OCI-LY1 (cell line): Measurements from ENCODE around the gene DRC1.

ENCODE experiments used
- H2AFZ ChIP-seq: fragments of 200-600 bp; sonication (generic), shearing (Covaris generic); 2 replicates; pipeline ENCODE4 v1.6.0; 2014; ENCODE audit warnings: antibody characterized with exemption, mild to moderate bottlenecking, low read length
- H3F3A ChIP-seq: fragments of 200-600 bp; sonication (generic), shearing (Covaris generic); 2 replicates; pipeline ENCODE4 v1.6.0; 2014; ENCODE audit warnings: mild to moderate bottlenecking, antibody characterized with exemption, low read length, moderate library complexity; ENCODE audit not compliant: insufficient read depth
- H3K27ac ChIP-seq: fragments of 200-600 bp; sonication (generic); 2 replicates; pipeline ENCODE4 v1.5.1; 2014; ENCODE audit warnings: low read length, mixed run types, mild to moderate bottlenecking, low read depth; ENCODE audit not compliant: poor library complexity, severe bottlenecking
- H3K27me3 ChIP-seq: fragments of 200-600 bp; sonication (generic); 2 replicates; pipeline ENCODE4 v1.6.0; 2014; ENCODE audit warnings: antibody characterized with exemption, mild to moderate bottlenecking, low read length, moderate library complexity; ENCODE audit not compliant: insufficient read depth
- H3K36me3 ChIP-seq: fragments of 200-600 bp; sonication (generic); 2 replicates; pipeline ENCODE4 v1.6.1; 2014; ENCODE audit warnings: mild to moderate bottlenecking, antibody characterized with exemption, low read length, moderate library complexity, mixed read lengths; ENCODE audit not compliant: insufficient read depth
- H3K4me1 ChIP-seq: fragments of 200-600 bp; sonication (generic); 2 replicates; pipeline ENCODE4 v1.5.1; 2014; ENCODE audit warnings: mild to moderate bottlenecking, low read length, moderate library complexity; ENCODE audit not compliant: insufficient read depth, severe bottlenecking
- H3K4me2 ChIP-seq: fragments of 200-600 bp; sonication (generic), shearing (Covaris generic); 2 replicates; pipeline ENCODE4 v1.6.1; 2014; ENCODE audit warnings: low read length
- H3K4me3 ChIP-seq: fragments of 200-600 bp; sonication (generic); 2 replicates; pipeline ENCODE4 v1.5.1; 2014; ENCODE audit warnings: low read length, low read depth, mild to moderate bottlenecking, mixed read lengths; ENCODE audit not compliant: poor library complexity, severe bottlenecking
- H3K79me2 ChIP-seq: fragments of 200-600 bp; shearing (Covaris generic); 2 replicates; pipeline ENCODE4 v1.6.1; 2016; ENCODE audit warnings: mixed run types, low read length, mixed read lengths; ENCODE audit not compliant: insufficient read depth
- H3K9ac ChIP-seq: fragments of 200-600 bp; sonication (generic), shearing (Covaris generic); 2 replicates; pipeline ENCODE4 v1.6.1; 2014; ENCODE audit warnings: mild to moderate bottlenecking, low read length, mixed read lengths
- H3K9me2 ChIP-seq: fragments of 200-600 bp; sonication (generic), shearing (Covaris generic); 2 replicates; pipeline ENCODE4 v1.6.1; 2014; ENCODE audit warnings: low read depth, mild to moderate bottlenecking, low read length, mixed read lengths
- H3K9me3 ChIP-seq: fragments of 200-600 bp; shearing (Covaris generic); 2 replicates; pipeline ENCODE4 v1.6.1; 2014; ENCODE audit warnings: low read length, mixed read lengths
- H4K20me1 ChIP-seq: fragments of 200-600 bp; sonication (generic), shearing (Covaris generic); 2 replicates; pipeline ENCODE4 v1.6.0; 2016; ENCODE audit warnings: mild to moderate bottlenecking, low read length; ENCODE audit not compliant: insufficient read depth
- CTCF ChIP-seq: fragments of 200-600 bp; sonication (generic), shearing (Covaris generic); IDR thresholded peaks from 2 replicates; pipeline ENCODE4 v1.5.1; 2017; ENCODE audit warnings: mild to moderate bottlenecking, antibody characterized with exemption, low read length, moderate library complexity, mixed read lengths
- EZH2 ChIP-seq: fragments of 200-600 bp; sonication (generic), shearing (Covaris generic); IDR thresholded peaks from 2 replicates; pipeline ENCODE4 v1.8.0; 2017; ENCODE audit warnings: borderline replicate concordance, mixed run types, mild to moderate bottlenecking, antibody characterized with exemption, low read length, moderate library complexity, mixed read lengths

The DRC1 gene

GRCh38 chr2:26400723-26401122 is 997 bp upstream of the DRC1 start:
- TF ChIP-seq EZH2, result no peak
- no peak for TF ChIP-seq CTCF
- H3K79me2 ChIP-seq, result no peaks in the 10 kb centered on the region

DNA sequence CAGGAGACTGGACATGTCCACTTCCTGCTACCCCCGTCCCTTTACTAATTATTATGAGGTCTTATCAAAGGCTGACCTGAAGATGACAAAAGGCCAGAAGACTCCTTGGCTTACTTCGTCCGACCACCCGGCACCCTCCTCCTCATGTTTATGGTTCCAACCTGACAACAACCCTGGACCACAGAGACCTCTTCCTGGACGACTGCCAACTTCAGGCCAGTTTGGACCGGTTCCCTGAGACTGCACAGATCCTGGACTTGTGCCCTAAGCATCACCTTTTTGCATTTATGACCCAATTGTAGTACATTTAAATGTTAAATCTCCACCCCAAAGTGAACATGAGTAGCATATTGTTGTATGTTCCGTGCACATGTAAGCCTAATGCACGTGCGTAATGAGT is 5.8 kb downstream of the DRC1 start:
- Histone ChIP-seq H3K9me3 (no peaks in the 10 kb centered on the region), H3K27me3 (no peaks in the 10 kb centered on the region), H3K9ac (no peak overlapping the region), H2AFZ (no peak overlapping the region), H4K20me1 (no peaks in the 10 kb centered on the region), H3K27ac (no peak overlapping the region), H3F3A (no peaks in the 10 kb centered on the region), H3K4me1 (peaks cover 9% of the 10 kb centered on the region), H3K4me2 (no peak overlapping the region), H3K4me3 (no peak overlapping the region), H3K36me3 (no peaks in the 10 kb centered on the region), H3K79me2 (no peaks in the 10 kb centered on the region), H3K9me2 (no peaks in the 10 kb centered on the region)
- TF ChIP-seq EZH2, result no peak
- no peak for TF ChIP-seq CTCF

More at GRCh38 chr2:26400723-26401122, 997 bp upstream of the DRC1 start:
- Histone ChIP-seq H3F3A (no peaks in the 10 kb centered on the region), H3K9me3 (no peaks in the 10 kb centered on the region), H3K27ac (no peak overlapping the region), H2AFZ (no peak overlapping the region), H3K4me2 (no peak overlapping the region), H3K9me2 (no peaks in the 10 kb centered on the region), H3K27me3 (no peaks in the 10 kb centered on the region), H3K4me1 (no peaks in the 10 kb centered on the region), H3K36me3 (no peaks in the 10 kb centered on the region), H4K20me1 (no peaks in the 10 kb centered on the region), H3K4me3 (no peak overlapping the region), H3K9ac (no peak overlapping the region)

GRCh38 chr2:26409785-26410184 is 8.1 kb downstream of the DRC1 start:
- no peak overlapping the region for H3K9ac ChIP-seq
- no peaks in the 10 kb centered on the region for H3F3A ChIP-seq
- H3K36me3 ChIP-seq, result no peaks in the 10 kb centered on the region
- H3K79me2 ChIP-seq, result no peaks in the 10 kb centered on the region
- H3K9me2 ChIP-seq, result no peaks in the 10 kb centered on the region
- H4K20me1 ChIP-seq, result no peaks in the 10 kb centered on the region
- no peak overlapping the region for H2AFZ ChIP-seq
- TF ChIP-seq CTCF, result no peak
- TF ChIP-seq EZH2, result no peak
- no peak overlapping the region for H3K27ac ChIP-seq
- no peak overlapping the region for H3K4me3 ChIP-seq
- peaks cover 9% of the 10 kb centered on the region for H3K4me1 ChIP-seq
- H3K27me3 ChIP-seq, result no peaks in the 10 kb centered on the region
- H3K9me3 ChIP-seq, result no peaks in the 10 kb centered on the region
- no peak overlapping the region for H3K4me2 ChIP-seq
